GM18520 (cell line): ENCODE results near the gene RAPGEF6.
A peak's percentile ranks its signal among the peaks of the same experiment; 100 is the strongest.
"Not testable (repeated sequence)": the region's sequence is repeated elsewhere in the genome, so short reads cannot be mapped to it uniquely, and the experiment has no call there.

Source experiments
- ATAC-seq: cut with Tn5 transposase; IDR thresholded peaks from one replicate; pipeline ENCODE4 v1.9.1; 2021; ENCODE audit not compliant: unreplicated experiment

Gene RAPGEF6

GRCh38 chr5:131514316-131515283, 120.4 kb downstream of the RAPGEF6 start:
- no peak for ATAC-seq

- ATAC-seq = no peak
Measured at GRCh38 chr5:131513780-131514179, 121.2 kb downstream of the RAPGEF6 start.

GRCh38 chr5:131511934-131512333, 123.1 kb downstream of the RAPGEF6 start:
- no peak for ATAC-seq

GRCh38 chr5:131509801-131510200, 125.2 kb downstream of the RAPGEF6 start:
- no peak for ATAC-seq

- no peak for ATAC-seq
Measured at GRCh38 chr5:131505237-131505908, 129.7 kb downstream of the RAPGEF6 start.

DNA sequence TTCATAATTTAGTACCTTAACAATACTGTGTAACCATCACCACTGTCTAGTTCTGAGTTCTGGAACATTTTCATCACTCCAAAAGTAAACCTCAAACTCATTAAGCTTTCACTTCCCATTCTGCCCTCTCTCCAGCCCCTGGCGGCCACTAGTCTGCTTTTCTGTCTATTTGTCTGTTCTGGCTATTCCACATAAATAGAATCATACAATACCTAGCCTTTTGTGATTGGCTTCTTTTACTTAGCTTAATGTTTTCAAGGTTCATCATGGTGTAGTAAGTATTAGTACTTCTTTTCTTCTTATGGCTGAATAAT, 138.7 kb downstream of the RAPGEF6 start:
- peak; percentile 94 for ATAC-seq

DNA sequence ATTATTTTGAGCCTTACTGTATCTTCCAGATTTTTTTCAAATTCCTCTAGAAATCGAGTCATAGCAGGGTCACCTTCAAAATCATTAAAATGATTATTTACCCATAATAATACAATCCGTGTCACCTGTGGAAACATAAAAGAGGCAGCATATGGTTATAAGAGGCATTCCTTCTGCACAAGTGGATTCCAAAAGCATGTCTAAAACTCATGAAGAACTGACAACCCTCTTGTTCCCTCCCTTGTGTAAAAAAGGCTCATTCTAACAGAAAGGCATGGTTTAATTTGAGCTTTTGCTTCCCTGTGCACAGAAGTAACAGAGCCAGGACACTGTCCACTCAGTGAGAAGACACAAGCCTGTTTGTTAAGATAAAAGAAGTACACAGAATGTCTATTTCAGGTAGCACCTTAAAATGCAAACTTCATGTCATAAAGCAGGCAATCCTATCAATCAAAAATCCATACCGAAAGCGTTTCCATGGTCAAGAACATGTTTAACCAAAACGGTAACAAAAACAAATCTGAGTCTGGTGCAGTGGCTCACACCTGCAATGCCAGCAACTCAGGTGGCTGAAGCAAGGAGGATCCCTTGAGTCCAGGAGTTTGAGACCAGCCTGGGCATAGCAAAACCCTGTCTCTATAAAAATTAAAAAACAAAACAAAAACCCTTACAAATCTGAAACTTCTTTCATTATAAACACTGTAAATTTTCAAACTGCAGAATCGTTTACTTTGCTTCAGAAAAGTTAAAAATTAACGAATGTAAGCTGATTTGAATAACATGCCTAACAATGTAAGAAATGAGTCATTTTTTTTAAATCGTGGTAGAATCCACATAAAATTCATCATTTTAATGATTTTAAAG, 139.3 kb downstream of the RAPGEF6 start:
- peak; percentile 20 for ATAC-seq

DNA sequence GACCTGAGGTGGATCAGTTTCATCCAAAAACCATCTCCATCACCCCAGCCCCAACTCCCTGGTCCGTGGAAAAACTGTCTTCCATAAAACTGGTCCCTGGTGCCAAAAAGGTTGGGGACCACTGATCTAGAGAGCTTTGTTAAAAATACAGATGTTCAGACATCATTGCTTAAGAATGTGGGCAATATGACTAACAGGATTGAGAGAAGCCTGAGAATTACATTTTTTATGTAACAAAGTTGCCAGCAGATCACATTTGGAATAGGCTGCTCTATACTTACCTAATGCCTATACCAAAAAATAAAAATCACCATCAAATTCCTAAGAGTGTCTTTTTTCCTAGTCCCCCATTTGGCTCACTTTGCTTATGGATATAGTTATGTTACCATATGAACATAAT, 143.3 kb downstream of the RAPGEF6 start:
- ATAC-seq = no peak

DNA sequence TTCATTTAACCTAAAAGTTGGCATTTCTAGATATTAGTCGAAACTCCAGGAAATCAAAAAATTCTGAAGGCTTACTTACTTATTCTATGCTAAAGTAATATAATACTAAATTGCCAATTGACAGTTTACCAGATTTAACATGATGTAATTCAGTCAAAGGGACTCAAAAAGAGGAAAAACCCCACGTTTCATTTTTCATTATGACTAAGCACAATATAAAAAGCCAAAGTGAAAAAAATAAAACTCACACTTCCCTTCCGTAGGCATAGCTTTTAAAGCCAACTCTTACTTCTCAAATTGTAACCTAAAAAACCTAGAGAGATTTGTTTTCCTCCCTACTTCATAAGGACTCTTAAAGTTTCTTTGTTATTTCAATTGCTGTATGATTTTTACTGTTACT, 146.6 kb downstream of the RAPGEF6 start:
- ATAC-seq = peak; percentile 84

GRCh38 chr5:131487371-131487770, 147.7 kb downstream of the RAPGEF6 start:
- not testable (repeated sequence) for ATAC-seq

- ATAC-seq = no peak
Measured at GRCh38 chr5:131482617-131483016, 152.4 kb downstream of the RAPGEF6 start.

GRCh38 chr5:131481569-131481968, 153.5 kb downstream of the RAPGEF6 start:
- ATAC-seq = no peak

GRCh38 chr5:131475541-131475941, 159.5 kb downstream of the RAPGEF6 start:
- no peak for ATAC-seq

- no peak for ATAC-seq
Measured at GRCh38 chr5:131473731-131474130, 161.3 kb downstream of the RAPGEF6 start.

GRCh38 chr5:131466171-131466766, 168.8 kb downstream of the RAPGEF6 start:
- no peak for ATAC-seq

- no peak for ATAC-seq
Measured at GRCh38 chr5:131463656-131464055, 171.4 kb downstream of the RAPGEF6 start.

- no peak for ATAC-seq
Measured at GRCh38 chr5:131462454-131462853, 172.6 kb downstream of the RAPGEF6 start.

- no peak for ATAC-seq
Measured at GRCh38 chr5:131461742-131462141, 173.3 kb downstream of the RAPGEF6 start.

- ATAC-seq = no peak
Measured at GRCh38 chr5:131460867-131461572, 174.0 kb downstream of the RAPGEF6 start.

GRCh38 chr5:131460133-131460532, 174.9 kb downstream of the RAPGEF6 start:
- ATAC-seq = no peak
